Measurements from ENCODE around the gene MEF2C.

GRCh38 chr5:88695232-88695631, 187.8 kb downstream of the MEF2C start:
- TF ChIP-seq ATF2 (CRISPR knock-in tag; IDR thresholded peaks at IDR 0.05; ENCODE audit: borderline replicate concordance, low read depth) (no peak), ERG (CRISPR knock-in tag; IDR thresholded peaks at IDR 0.05) (no peak), CTCF (IDR thresholded peaks at IDR 0.05) (no peak), AFF4 (CRISPR knock-in tag; IDR thresholded peaks at IDR 0.05; ENCODE audit: borderline replicate concordance) (no peak), ELF4 (CRISPR knock-in tag; IDR thresholded peaks at IDR 0.05; ENCODE audit: low read depth) (no peak), ZNF416 (CRISPR knock-in tag; IDR thresholded peaks at IDR 0.05) (no peak), HMGXB4 (CRISPR knock-in tag; IDR thresholded peaks at IDR 0.05) (no peak), RELA (CRISPR knock-in tag; IDR thresholded peaks at IDR 0.05; ENCODE audit: borderline replicate concordance) (no peak), RORB (CRISPR knock-in tag; IDR thresholded peaks at IDR 0.05) (no peak)
